Naive thymus-derived CD8-positive, alpha-beta T cell (primary cell): ENCODE results near the gene IL17B. TPM values are rescaled to one million over a fixed set of nuclear protein-coding genes. Genes with fewer than 3 reads are reported as not detected.
A peak's percentile ranks its signal among the peaks of the same experiment; 100 is the strongest.

Experiments
- ATAC-seq, 2 donors: fragments of 150-1000 bp; cut with Tn5 transposase in 1 of 2; sonication (Bioruptor Pico), chemical (Tn5 transposase) in 1 of 2; 1 replicate in 1 of 2; 2 replicates in 1 of 2; pipeline ENCODE4 v1.10.0; 2021; ENCODE audit warnings: mild to moderate bottlenecking in 2 of 2, moderate library complexity in 2 of 2
- POLR2A ChIA-PET: fragments of 350-600 bp; sonication (Branson Sonifier 250); formaldehyde crosslinking; loops from one replicate; lab custom pipeline; 2021; ENCODE audit warnings: antibody characterized with exemption; lab: Charles Lee
- DNase-seq, 10 donors: peaks; one replicate each; pipeline versions ENCODE4 v3.0.0 to v3.0.0-alpha.2; 2020 to 2022
- H3K27ac Mint-ChIP-seq, 10 donors: one replicate each; pipeline ENCODE4 v1.8.0; 2020 to 2022; ENCODE audit warnings: mild to moderate bottlenecking in 10 of 10, mixed read lengths in 10 of 10, moderate library complexity in 4 of 10, inconsistent platforms in 1 of 10
- H3K27me3 Mint-ChIP-seq, 5 donors: one replicate each; pipeline ENCODE4 v1.8.0; 2021 to 2022; ENCODE audit warnings: mixed read lengths in 5 of 5
- H3K36me3 Mint-ChIP-seq, 3 donors: one replicate each; pipeline ENCODE4 v1.8.0; 2020 to 2022; ENCODE audit warnings: mixed read lengths in 3 of 3, mild to moderate bottlenecking in 2 of 3, inconsistent platforms in 1 of 3
- H3K4me1 Mint-ChIP-seq, 4 donors: one replicate each; pipeline ENCODE4 v1.8.0; 2021 to 2022; ENCODE audit warnings: mixed read lengths in 4 of 4
- H3K4me3 Mint-ChIP-seq, 10 donors: one replicate each; pipeline ENCODE4 v1.8.0; 2020 to 2022; ENCODE audit warnings: mild to moderate bottlenecking in 10 of 10, mixed read lengths in 10 of 10, moderate library complexity in 6 of 10, inconsistent platforms in 1 of 10
- H3K9me3 Mint-ChIP-seq, 9 donors: one replicate each; pipeline ENCODE4 v1.8.0; 2020 to 2022; ENCODE audit warnings: mixed read lengths in 9 of 9, mild to moderate bottlenecking in 3 of 9, inconsistent platforms in 1 of 9, moderate library complexity in 1 of 9
- polyA plus RNA-seq, 3 donors: library from polyadenylated mRNA; unstranded; fragments of 300-500 nt; fragmentation: Illumina TruSeq; gene quantifications; one replicate each; pipeline ENCODE4 v1.2.3, GENCODE V29; 2021
- total RNA-seq, 8 experiments: library from RNA in 2 of 8; stranded (reverse) in 2 of 8; gene quantifications; one replicate each; pipeline ENCODE4 v1.2.3 and lab custom pipeline; 2021 to 2026

The IL17B gene
- total and polyA plus RNA-seq, 5 experiments from 2014 or later, result not detected

- no peaks in the 10 kb centered on the region for H3K36me3 Mint-ChIP-seq
- POLR2A ChIA-PET, result no interaction called here
- no peak overlapping the region for H3K27ac Mint-ChIP-seq
- DNase-seq, result no peak
- H3K4me3 Mint-ChIP-seq, result no peak overlapping the region
- no peak for ATAC-seq
- H3K9me3 Mint-ChIP-seq, result no peaks in the 10 kb centered on the region
- H3K27me3 Mint-ChIP-seq, result no peaks in the 10 kb centered on the region
- H3K4me1 Mint-ChIP-seq, result peaks cover 0 to 7% (median 0%) of the 10 kb centered on the region in 4 donors
Observed at GRCh38 chr5:149388498-149389190, 9.6 kb upstream of the IL17B start.

- Mint-ChIP-seq H3K4me1 (peaks cover 0 to 7% (median 0%) of the 10 kb centered on the region in 4 donors), H3K27ac (no peak overlapping the region)
- POLR2A ChIA-PET, result no interaction called here
Observed at GRCh38 chr5:149387982-149388381, 8.9 kb upstream of the IL17B start.

GRCh38 chr5:149387081-149387631, 8.1 kb upstream of the IL17B start:
- POLR2A ChIA-PET, result no interaction called here
- H3K4me1 Mint-ChIP-seq, result peaks cover 0 to 7% (median 0%) of the 10 kb centered on the region in 4 donors
- H3K27me3 Mint-ChIP-seq, result no peaks in the 10 kb centered on the region
- no peaks in the 10 kb centered on the region for H3K36me3 Mint-ChIP-seq
- H3K4me3 Mint-ChIP-seq, result no peak overlapping the region
- no peak for DNase-seq
- ATAC-seq, result no peak
- no peaks in the 10 kb centered on the region for H3K9me3 Mint-ChIP-seq
- H3K27ac Mint-ChIP-seq, result peak overlapping the region in 1 of 10 donors; percentile 38

More at GRCh38 chr5:149387982-149388381, 8.9 kb upstream of the IL17B start:
- Mint-ChIP-seq H3K9me3 (no peaks in the 10 kb centered on the region), H3K36me3 (no peaks in the 10 kb centered on the region), H3K27me3 (no peaks in the 10 kb centered on the region), H3K4me3 (no peak overlapping the region)
- no peak for DNase-seq
- no peak for ATAC-seq

GRCh38 chr5:149386166-149386565, 7.1 kb upstream of the IL17B start:
- Mint-ChIP-seq H3K9me3 (no peaks in the 10 kb centered on the region), H3K4me3 (no peak overlapping the region), H3K27ac (peak overlapping the region in 1 of 10 donors; percentile 38), H3K4me1 (peaks cover 0 to 11% (median 1%) of the 10 kb centered on the region in 4 donors), H3K27me3 (peaks cover 0 to 1% (median 0%) of the 10 kb centered on the region in 5 donors), H3K36me3 (no peaks in the 10 kb centered on the region)
- ATAC-seq, result no peak
- DNase-seq, result no peak
- POLR2A ChIA-PET, result no interaction called here

DNA sequence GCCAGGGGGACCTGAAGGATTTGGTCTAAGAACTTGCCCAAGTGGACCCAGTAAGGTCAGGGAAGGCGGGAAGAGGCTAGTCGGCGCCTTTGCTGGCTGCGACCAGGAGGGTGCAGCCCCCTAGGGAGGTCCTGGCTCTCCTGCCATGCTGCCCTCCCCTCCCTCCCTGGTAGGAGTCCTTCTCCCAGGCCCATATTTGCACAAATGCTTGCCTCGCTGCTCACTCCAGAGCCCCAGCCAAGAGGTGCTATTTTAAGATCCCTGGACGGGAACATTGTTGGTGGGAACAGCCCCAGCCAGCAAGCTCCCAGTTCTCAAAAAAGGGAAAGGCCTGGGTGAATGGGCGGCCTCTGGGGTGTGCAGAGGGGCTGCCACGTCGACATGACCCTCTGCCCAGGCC, 4.3 kb upstream of the IL17B start:
- no peak for DNase-seq
- H3K4me1 Mint-ChIP-seq, result peaks cover 0 to 7% (median 1%) of the 10 kb centered on the region in 4 donors
- no peak for ATAC-seq
- POLR2A ChIA-PET, result no interaction called here
- peaks cover 0 to 5% (median 0%) of the 10 kb centered on the region in 5 donors for H3K27me3 Mint-ChIP-seq
- H3K36me3 Mint-ChIP-seq, result no peaks in the 10 kb centered on the region
- H3K27ac Mint-ChIP-seq, result no peak overlapping the region
- no peaks in the 10 kb centered on the region for H3K9me3 Mint-ChIP-seq
- H3K4me3 Mint-ChIP-seq, result no peak overlapping the region

DNA sequence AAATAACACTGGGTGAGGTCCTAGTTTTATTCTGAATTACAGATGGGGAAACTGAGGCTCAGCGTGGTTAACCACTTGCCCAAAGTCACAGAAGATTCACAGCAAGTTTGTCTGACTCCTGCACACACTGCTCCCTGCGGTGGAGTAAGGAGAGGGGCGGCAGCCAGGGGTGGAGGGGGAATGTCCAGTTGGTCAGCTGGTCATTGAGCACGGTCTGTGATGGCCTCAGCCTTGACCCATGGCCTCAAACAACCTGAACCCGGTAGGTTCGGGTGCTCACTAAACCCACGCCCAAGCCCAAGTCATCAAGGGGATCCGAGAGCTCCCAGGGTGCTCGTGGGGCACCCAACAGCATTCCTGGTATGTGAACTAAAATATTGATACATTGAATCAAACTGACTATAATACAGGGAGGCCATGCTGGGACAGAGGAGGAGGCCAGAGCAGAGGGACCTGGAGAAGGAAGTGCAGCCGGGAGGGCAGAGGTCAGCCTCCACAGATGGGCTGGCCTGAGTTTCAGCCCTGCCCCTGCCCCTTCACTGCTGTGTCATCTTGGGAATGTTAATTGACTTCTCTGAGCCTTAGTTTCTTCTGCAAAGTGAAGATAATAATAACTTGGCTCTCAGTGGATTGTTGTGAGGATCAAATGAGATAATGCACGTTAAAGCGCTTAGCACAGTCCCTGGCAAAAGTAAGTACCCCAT, 3.6 kb upstream of the IL17B start:
- H3K27me3 Mint-ChIP-seq, result peaks cover 0 to 5% (median 0%) of the 10 kb centered on the region in 5 donors
- H3K36me3 Mint-ChIP-seq, result no peaks in the 10 kb centered on the region
- ATAC-seq, result no peak
- no peaks in the 10 kb centered on the region for H3K9me3 Mint-ChIP-seq
- POLR2A ChIA-PET, result no interaction called here
- H3K4me1 Mint-ChIP-seq, result peaks cover 0 to 7% (median 1%) of the 10 kb centered on the region in 4 donors
- no peak for DNase-seq
- no peak overlapping the region for H3K27ac Mint-ChIP-seq
- H3K4me3 Mint-ChIP-seq, result no peak overlapping the region

DNA sequence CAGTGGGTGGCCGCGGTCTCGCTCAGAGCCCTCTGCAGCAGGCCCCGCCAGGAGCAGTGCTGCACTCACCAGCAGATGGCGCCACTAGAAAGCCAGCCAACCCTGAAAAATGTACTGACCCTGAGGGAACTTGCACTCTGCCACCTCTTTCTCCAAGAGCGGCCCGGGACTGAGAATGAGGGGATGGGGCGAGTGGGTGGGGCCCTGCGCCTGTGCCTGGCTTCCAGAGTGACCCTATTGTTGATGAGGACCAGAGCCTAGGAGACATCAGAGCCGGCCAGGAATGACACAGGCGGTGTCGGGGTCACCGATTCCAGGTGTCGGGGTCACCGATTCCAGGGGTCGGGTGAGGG, 2.9 kb upstream of the IL17B start:
- no peak overlapping the region for H3K4me3 Mint-ChIP-seq
- peak overlapping the region in 3 of 10 donors; percentile 65 to 81 (median 72) for H3K27ac Mint-ChIP-seq
- ATAC-seq (peak; percentile 73 to 93), DNase-seq (peak; percentile 36 to 80 (median 64))
- peaks cover 0 to 7% (median 2%) of the 10 kb centered on the region in 4 donors for H3K4me1 Mint-ChIP-seq
- no peaks in the 10 kb centered on the region for H3K9me3 Mint-ChIP-seq
- H3K27me3 Mint-ChIP-seq, result peaks cover 0 to 5% (median 0%) of the 10 kb centered on the region in 5 donors
- H3K36me3 Mint-ChIP-seq, result peaks cover 0 to 3% (median 0%) of the 10 kb centered on the region in 3 donors
- POLR2A ChIA-PET, result no interaction called here

DNA sequence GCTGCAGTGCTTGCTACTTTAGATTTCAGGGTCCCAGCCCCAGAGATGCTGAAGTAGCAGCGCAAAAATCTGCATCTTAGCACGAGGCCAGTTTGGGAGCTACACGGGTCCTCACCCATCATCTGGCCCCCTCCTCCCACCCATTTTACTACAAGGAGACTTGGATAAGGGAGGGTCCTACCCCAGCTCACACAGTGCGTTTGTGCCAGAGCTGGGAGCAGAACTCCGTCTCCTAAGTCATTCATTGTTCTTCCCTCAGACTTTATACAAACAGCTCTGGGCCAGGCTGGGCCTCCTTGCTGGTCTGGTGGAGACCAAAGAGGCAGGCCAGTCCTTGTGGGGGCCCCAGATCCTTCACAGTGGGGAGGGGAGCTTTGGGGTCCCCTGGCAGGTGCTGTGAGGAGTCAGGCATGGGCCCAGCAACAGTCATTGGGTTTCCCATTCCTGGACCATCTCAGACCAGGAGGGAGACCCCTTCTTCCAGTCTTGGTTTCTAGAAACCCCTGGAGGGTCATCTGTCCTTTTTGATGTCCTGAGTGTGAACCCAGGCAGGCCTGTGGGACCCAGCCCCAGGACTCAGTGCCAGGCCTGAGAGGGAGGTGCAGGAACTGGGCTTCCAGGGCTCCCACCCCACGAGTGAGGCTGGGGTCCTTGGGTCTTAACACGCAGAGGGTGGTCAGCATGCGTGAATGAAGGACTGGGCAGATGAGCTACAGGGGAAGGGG, 2.3 kb upstream of the IL17B start:
- no peaks in the 10 kb centered on the region for H3K9me3 Mint-ChIP-seq
- peaks cover 0 to 7% (median 2%) of the 10 kb centered on the region in 4 donors for H3K4me1 Mint-ChIP-seq
- no peak overlapping the region for H3K4me3 Mint-ChIP-seq
- ATAC-seq (peak in 1 of 2 donors; percentile 20), DNase-seq (no peak)
- H3K27ac Mint-ChIP-seq, result peak overlapping the region in 2 of 10 donors; percentile 65 to 81
- POLR2A ChIA-PET, result no interaction called here
- H3K27me3 Mint-ChIP-seq, result peaks cover 0 to 5% (median 0%) of the 10 kb centered on the region in 5 donors
- peaks cover 0 to 3% (median 0%) of the 10 kb centered on the region in 3 donors for H3K36me3 Mint-ChIP-seq

DNA sequence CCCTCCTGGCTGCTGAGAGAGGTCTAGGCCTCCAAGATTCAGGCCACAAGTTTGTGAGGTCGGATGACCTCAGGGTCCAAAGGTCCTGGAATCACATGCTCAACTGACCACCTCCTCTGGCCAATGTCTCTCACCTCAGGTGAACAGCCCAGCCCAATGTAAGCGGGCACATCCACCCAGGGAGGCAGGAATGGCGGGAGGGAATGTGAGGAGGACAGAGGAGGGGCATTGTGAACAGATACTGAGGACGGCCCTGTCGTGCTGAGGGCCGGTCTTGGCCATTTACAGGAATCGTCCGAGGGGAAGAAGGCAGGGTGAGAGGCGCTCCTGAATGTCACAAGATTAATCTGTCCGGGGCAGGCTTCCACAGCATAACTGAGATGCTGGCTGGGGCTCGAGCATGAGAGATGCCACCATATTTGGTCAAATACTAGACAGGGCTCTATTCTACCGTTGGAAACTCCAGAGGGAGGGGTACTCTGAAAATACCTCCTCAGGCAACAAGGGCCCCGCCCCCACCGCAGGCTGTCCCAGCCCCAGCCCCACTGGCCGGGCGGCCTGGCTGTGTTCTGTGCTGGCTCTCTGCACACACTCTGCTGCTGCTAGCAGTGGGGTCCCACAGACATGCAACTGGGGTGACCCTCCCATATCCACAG, 1.5 kb upstream of the IL17B start:
- DNase-seq, result no peak
- no peak for ATAC-seq
- peaks cover 0 to 5% (median 0%) of the 10 kb centered on the region in 5 donors for H3K27me3 Mint-ChIP-seq
- H3K36me3 Mint-ChIP-seq, result peaks cover 0 to 3% (median 3%) of the 10 kb centered on the region in 3 donors
- H3K27ac Mint-ChIP-seq, result peak overlapping the region in 1 of 10 donors; percentile 67
- no peaks in the 10 kb centered on the region for H3K9me3 Mint-ChIP-seq
- H3K4me3 Mint-ChIP-seq, result no peak overlapping the region
- H3K4me1 Mint-ChIP-seq, result peaks cover 0 to 4% (median 2%) of the 10 kb centered on the region in 4 donors
- POLR2A ChIA-PET, result no interaction called here

DNA sequence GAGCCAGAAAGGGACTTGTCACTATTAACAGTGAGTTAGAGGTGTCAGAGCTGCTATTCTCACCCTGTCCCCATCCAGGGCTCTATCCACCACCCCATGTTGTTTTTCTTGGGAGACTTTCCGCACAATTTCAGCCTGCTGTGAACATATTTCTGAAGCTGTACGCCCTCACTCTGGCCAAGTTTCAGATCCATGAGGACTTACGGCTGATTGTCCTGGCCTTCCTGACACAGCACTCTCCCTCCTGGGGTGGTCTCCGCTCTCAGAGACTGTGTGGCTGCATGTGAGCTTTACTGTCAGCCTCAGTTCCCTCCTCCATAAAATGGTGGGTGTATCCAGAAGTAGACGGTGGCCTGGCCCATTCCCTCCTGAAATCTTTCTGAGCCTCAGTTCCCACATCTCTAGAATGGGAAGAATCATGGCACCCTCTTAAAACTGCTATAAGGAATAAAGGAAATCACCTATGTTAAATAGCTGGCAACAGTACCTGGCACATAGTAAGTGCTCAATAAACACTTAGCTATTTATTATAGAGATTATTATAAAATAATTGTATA, 804 bp upstream of the IL17B start:
- H3K4me3 Mint-ChIP-seq, result no peak overlapping the region
- H3K9me3 Mint-ChIP-seq, result no peaks in the 10 kb centered on the region
- peaks cover 0 to 4% (median 2%) of the 10 kb centered on the region in 4 donors for H3K4me1 Mint-ChIP-seq
- H3K36me3 Mint-ChIP-seq, result peaks cover 0 to 6% (median 3%) of the 10 kb centered on the region in 3 donors
- H3K27me3 Mint-ChIP-seq, result peaks cover 0 to 5% (median 0%) of the 10 kb centered on the region in 5 donors
- peak overlapping the region in 1 of 10 donors; percentile 43 for H3K27ac Mint-ChIP-seq
- ATAC-seq (no peak), DNase-seq (no peak)
- POLR2A ChIA-PET, result interaction anchor here (0.5 to 1.0 kb wide), 2 partner anchors 35 to 195 kb away, joined by 3 to 7 read pairs; partner anchors contain the start of gene GRPEL2

DNA sequence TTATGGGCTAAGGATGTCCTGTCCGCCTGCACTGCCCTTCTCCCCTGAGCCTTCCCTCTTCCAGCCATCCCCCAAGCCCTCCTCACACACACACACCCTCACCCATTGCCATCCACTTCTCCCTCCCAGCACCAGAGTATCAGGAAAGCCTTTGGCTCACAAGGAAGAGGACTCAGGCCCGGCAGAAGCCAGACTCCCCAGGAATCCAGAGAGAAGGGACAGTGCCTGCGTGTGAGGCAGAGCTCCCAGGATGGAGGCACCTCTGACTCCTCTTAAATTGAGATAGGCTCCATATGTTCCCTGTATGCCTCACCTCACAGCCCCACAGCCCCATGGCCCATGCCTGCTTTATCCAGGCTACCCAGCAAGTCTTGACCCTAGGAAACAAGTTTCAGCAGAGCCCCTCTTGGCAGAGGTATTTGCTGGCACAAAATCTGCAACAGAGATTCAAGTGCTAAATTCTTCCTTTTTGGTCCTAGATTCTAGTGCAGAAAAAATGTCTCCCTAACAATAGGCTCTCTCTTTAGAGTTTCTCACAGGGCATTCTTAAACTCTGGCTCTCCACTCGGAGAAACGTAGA, 761 bp downstream of the IL17B start:
- Mint-ChIP-seq H3K36me3 (peaks cover 0 to 9% (median 3%) of the 10 kb centered on the region in 3 donors), H3K4me3 (no peak overlapping the region), H3K9me3 (no peaks in the 10 kb centered on the region), H3K27ac (peak overlapping the region in 4 of 10 donors; percentile 36 to 55 (median 46)), H3K27me3 (peaks cover 0 to 5% (median 0%) of the 10 kb centered on the region in 5 donors), H3K4me1 (peaks cover 0 to 4% (median 2%) of the 10 kb centered on the region in 4 donors)
- POLR2A ChIA-PET, result no interaction called here
- DNase-seq (no peak), ATAC-seq (no peak)
